Motor neuron (in vitro differentiated cells): ENCODE results near the gene STX11. TPM values are rescaled to one million over a fixed set of nuclear protein-coding genes. Genes with fewer than 3 reads are reported as not detected.

Experiments used
- ATAC-seq, 8 experiments: fragments of 200-7000 bp; cut with Tn5 transposase; replicated peaks in 6 of 8; 2 replicates each; pipeline ENCODE4 v1.8.0; 2021; ENCODE audit warnings: mild to moderate bottlenecking in 8 of 8, moderate library complexity in 8 of 8
- H3K27ac ChIP-seq, 2 donors: fragments of 250-450 bp; sonication (Bioruptor Pico); 2 replicates each; pipeline ENCODE4 v1.9.0; 2021; ENCODE audit warnings: antibody characterized with exemption in 2 of 2, mild to moderate bottlenecking in 2 of 2, moderate library complexity in 1 of 2
- H3K4me1 ChIP-seq, 2 donors: fragments of 250-450 bp; sonication (Bioruptor Pico); replicated peaks in 1 of 2; 2 replicates each; pipeline ENCODE4 v1.6.1; 2021; ENCODE audit warnings: antibody characterized with exemption in 2 of 2, mild to moderate bottlenecking in 2 of 2, moderate library complexity in 1 of 2
- H3K4me3 ChIP-seq, 5 donors: fragments of 250-450 bp; sonication (Bioruptor Pico); 2 replicates each; pipeline ENCODE4 v1.9.0; 2021; ENCODE audit warnings: antibody characterized with exemption in 5 of 5, mild to moderate bottlenecking in 5 of 5, moderate library complexity in 4 of 5
- WGBS, 10 experiments: fragments of 450-650 bp; shearing (Covaris generic); methylation state at CpG; one replicate each; pipeline ENCODE4 v1.0.0; 2022; 5-methylcytosine and 5-hydroxymethylcytosine counted together
- in situ Hi-C, 9 experiments: fragments of 400-800 bp; cut with MboI; loops; one replicate each; pipeline ENCODE4 v1.15.0; 2021; ENCODE audit warnings: low sequenced_read_pairs in 9 of 9, low pct_unique_long_range_greater_than_20kb in 2 of 9; ENCODE audit not compliant: unreplicated experiment in 9 of 9
- total RNA-seq, 8 experiments: library from RNA; unstranded; fragments of 300-600 nt; gene quantifications; 2 replicates each; pipeline versions ENCODE4 v1.2.3 to v1.2.4, GENCODE V29; 2022

Gene STX11
- total RNA-seq, 8 experiments from 2014 or later, result 0.05 to 2.0 (median 0.60) TPM; not detected in 2

- no peak overlapping the region for H3K4me3 ChIP-seq
- H3K4me1 ChIP-seq, result peaks cover 0 to 8% of the 10 kb centered on the region in 2 donors
- WGBS, 10 experiments, result 60 to 100% (median 92%) methylated on average over 2 to 5 of the region's 5 CpGs; no CpG with 5 or more reads in 1 of the 10 experiments
- H3K27ac ChIP-seq, result no peak overlapping the region
- ATAC-seq, result no peak
- in situ Hi-C loops, result loop anchor here in 2 of 9 experiments (10.0 kb wide), 1 partner anchor 109 kb away; no protein-coding TSS in a partner anchor
These were observed 63.0 kb downstream of the STX11 start for GRCh38 chr6:144213315-144213714.

GRCh38 chr6:144214029-144214428 is 63.7 kb downstream of the STX11 start:
- in situ Hi-C loops, result loop anchor here in 2 of 9 experiments (10.0 kb wide), 1 partner anchor 109 kb away; no protein-coding TSS in a partner anchor
- H3K4me3 ChIP-seq, result no peak overlapping the region
- no peak overlapping the region for H3K27ac ChIP-seq
- ATAC-seq, result no peak
- WGBS, 10 experiments, result 81 to 100% (median 100%) methylated on average over 1 to 2 of the region's 2 CpGs; no CpG with 5 or more reads in 3 of the 10 experiments
- peaks cover 0 to 8% of the 10 kb centered on the region in 2 donors for H3K4me1 ChIP-seq

- in situ Hi-C loops, result loop anchor here in 2 of 9 experiments (10.0 kb wide), 1 partner anchor 110 kb away; no protein-coding TSS in a partner anchor
- WGBS, 10 experiments, result 67 to 98% (median 94%) methylated on average over 1 to 12 of the region's 16 CpGs; no CpG with 5 or more reads in 3 of the 10 experiments
These were observed 64.5 kb downstream of the STX11 start for GRCh38 chr6:144214622-144215401.

GRCh38 chr6:144215402-144215931 is 65.2 kb downstream of the STX11 start:
- ATAC-seq, result peak in 3 of 8 experiments; percentile 10 to 18 (median 14)
- Histone ChIP-seq H3K4me3 (peak overlapping the region; percentile 51 to 66 (median 57)), H3K4me1 (peaks cover 0 to 8% of the 10 kb centered on the region in 2 donors), H3K27ac (peak overlapping the region; percentile 77 to 93)
- in situ Hi-C loops, result loop anchor here in 2 of 9 experiments (10.0 kb wide), 1 partner anchor 111 kb away; no protein-coding TSS in a partner anchor
- WGBS, 10 experiments, result 9 to 100% (median 44%) methylated on average over 1 to 7 of the region's 10 CpGs; no CpG with 5 or more reads in 6 of the 10 experiments

More at GRCh38 chr6:144214622-144215401, 64.5 kb downstream of the STX11 start:
- no peak for ATAC-seq
- Histone ChIP-seq H3K4me3 (no peak overlapping the region), H3K4me1 (peaks cover 0 to 8% of the 10 kb centered on the region in 2 donors), H3K27ac (no peak overlapping the region)

GRCh38 chr6:144215932-144216667 is 65.8 kb downstream of the STX11 start:
- in situ Hi-C loops, result loop anchor here in 2 of 9 experiments (10.0 kb wide), 1 partner anchor 111 kb away; no protein-coding TSS in a partner anchor
- peak overlapping the region; percentile 77 to 93 for H3K27ac ChIP-seq
- peak overlapping the region; percentile 51 to 66 (median 57) for H3K4me3 ChIP-seq
- peaks cover 0 to 8% of the 10 kb centered on the region in 2 donors for H3K4me1 ChIP-seq
- ATAC-seq, result peak; percentile 85 to 90 (median 88)
- 0 to 20% (median 0%) methylated on average over 2 to 22 of the region's 61 CpGs; no CpG with 5 or more reads in 3 of the 10 experiments for WGBS, 10 experiments

GRCh38 chr6:144216668-144217218 is 66.4 kb downstream of the STX11 start:
- in situ Hi-C loops, result loop anchor here in 2 of 9 experiments (10.0 kb wide), 1 partner anchor 112 kb away; no protein-coding TSS in a partner anchor
- peak overlapping the region; percentile 77 to 93 for H3K27ac ChIP-seq
- WGBS, 10 experiments, result 0 to 58% (median 12%) methylated on average over 4 to 13 of the region's 18 CpGs; no CpG with 5 or more reads in 2 of the 10 experiments
- peaks cover 0 to 8% of the 10 kb centered on the region in 2 donors for H3K4me1 ChIP-seq
- peak overlapping the region; percentile 51 to 66 (median 57) for H3K4me3 ChIP-seq
- peak in 5 of 8 experiments; percentile 48 to 59 (median 54) for ATAC-seq

GRCh38 chr6:144217264-144217663 is 66.9 kb downstream of the STX11 start:
- peaks cover 0 to 8% of the 10 kb centered on the region in 2 donors for H3K4me1 ChIP-seq
- peak overlapping the region in 3 of 5 donors; percentile 51 to 66 (median 57) for H3K4me3 ChIP-seq
- in situ Hi-C loops, result loop anchor here in 2 of 9 experiments (10.0 kb wide), 1 partner anchor 112 kb away; no protein-coding TSS in a partner anchor
- no peak overlapping the region for H3K27ac ChIP-seq
- 0 to 93% (median 76%) methylated on average over 3 to 10 of the region's 11 CpGs; no CpG with 5 or more reads in 1 of the 10 experiments for WGBS, 10 experiments
- ATAC-seq, result no peak

- no peak for ATAC-seq
- Histone ChIP-seq H3K4me3 (no peak overlapping the region), H3K27ac (no peak overlapping the region), H3K4me1 (peaks cover 0 to 8% of the 10 kb centered on the region in 2 donors)
- in situ Hi-C loops, result loop anchor here in 2 of 9 experiments (10.0 kb wide), 1 partner anchor 113 kb away; no protein-coding TSS in a partner anchor
These were observed 67.5 kb downstream of the STX11 start for GRCh38 chr6:144217797-144218196.

- Histone ChIP-seq H3K4me3 (no peak overlapping the region), H3K27ac (no peak overlapping the region), H3K4me1 (peaks cover 0 to 8% of the 10 kb centered on the region in 2 donors)
- no peak for ATAC-seq
- 63 to 92% (median 82%) methylated on average over 1 to 3 of the region's 3 CpGs for WGBS, 10 experiments
- in situ Hi-C loops, result loop anchor here in 2 of 9 experiments (10.0 kb wide), 1 partner anchor 114 kb away; no protein-coding TSS in a partner anchor
These were observed 68.9 kb downstream of the STX11 start for GRCh38 chr6:144219056-144219685.

- Histone ChIP-seq H3K27ac (no peak overlapping the region), H3K4me1 (peaks cover 0 to 5% of the 10 kb centered on the region in 2 donors), H3K4me3 (no peak overlapping the region)
- ATAC-seq, result no peak
- 56 to 100% (median 83%) methylated on average over 1 to 5 of the region's 5 CpGs; no CpG with 5 or more reads in 2 of the 10 experiments for WGBS, 10 experiments
- in situ Hi-C loops, result no loop called here
These were observed 69.9 kb downstream of the STX11 start for GRCh38 chr6:144220031-144220790.

GRCh38 chr6:144223686-144224085 is 73.4 kb downstream of the STX11 start:
- 27 to 100% (median 96%) methylated on average over 2 of the region's 2 CpGs; no CpG with 5 or more reads in 1 of the 10 experiments for WGBS, 10 experiments
- ATAC-seq, result peak in 2 of 8 experiments; percentile 47 to 83
- no peak overlapping the region for H3K27ac ChIP-seq
- H3K4me3 ChIP-seq, result no peak overlapping the region
- in situ Hi-C loops, result no loop called here
- no peaks in the 10 kb centered on the region for H3K4me1 ChIP-seq
